ENCODE measurements around the gene TPM2. TPM values are rescaled to one million over a fixed set of nuclear protein-coding genes. Genes with fewer than 3 reads are reported as not detected.

The TPM2 gene
- total RNA-seq, 2 experiments from 2014 or later, result 3.3 to 4.6 TPM

GRCh38 chr9:35710818-35711500 is 21.2 kb upstream of the TPM2 start:
- no peaks in the 10 kb centered on the region for H3K27me3 Mint-ChIP-seq
- H3K4me1 Mint-ChIP-seq, result no peaks in the 10 kb centered on the region
- DNase-seq, result no peak
- peaks cover 27% of the 10 kb centered on the region for H3K36me3 Mint-ChIP-seq
- H3K27ac Mint-ChIP-seq, result no peak overlapping the region
- no peak overlapping the region for H3K4me3 Mint-ChIP-seq
- H3K9me3 Mint-ChIP-seq, result no peaks in the 10 kb centered on the region

DNA sequence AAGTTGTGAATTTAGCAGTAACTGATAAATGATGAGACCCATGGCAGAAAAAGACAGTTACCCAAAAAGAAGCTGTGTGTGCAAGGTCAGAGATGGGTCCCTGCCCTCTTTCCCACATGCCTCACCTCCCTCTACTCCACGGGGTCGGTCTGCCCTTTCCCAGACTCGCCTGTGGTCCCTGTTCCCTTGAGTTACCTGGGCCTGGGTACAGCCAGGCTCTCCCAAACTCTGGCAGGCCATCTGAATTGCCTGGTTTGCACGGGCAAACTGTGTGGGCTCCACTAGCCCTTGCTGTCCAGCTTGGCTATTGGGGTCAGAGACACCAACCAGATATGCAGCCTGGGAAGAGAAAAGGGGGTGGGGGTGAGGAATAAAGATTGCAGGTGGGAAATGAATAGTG is 18.4 kb upstream of the TPM2 start:
- no peaks in the 10 kb centered on the region for H3K27me3 Mint-ChIP-seq
- no peak overlapping the region for H3K4me3 Mint-ChIP-seq
- H3K4me1 Mint-ChIP-seq, result no peaks in the 10 kb centered on the region
- H3K9me3 Mint-ChIP-seq, result no peaks in the 10 kb centered on the region
- H3K27ac Mint-ChIP-seq, result peak overlapping the region; percentile 43
- peaks cover 28% of the 10 kb centered on the region for H3K36me3 Mint-ChIP-seq
- DNase-seq, result no peak

DNA sequence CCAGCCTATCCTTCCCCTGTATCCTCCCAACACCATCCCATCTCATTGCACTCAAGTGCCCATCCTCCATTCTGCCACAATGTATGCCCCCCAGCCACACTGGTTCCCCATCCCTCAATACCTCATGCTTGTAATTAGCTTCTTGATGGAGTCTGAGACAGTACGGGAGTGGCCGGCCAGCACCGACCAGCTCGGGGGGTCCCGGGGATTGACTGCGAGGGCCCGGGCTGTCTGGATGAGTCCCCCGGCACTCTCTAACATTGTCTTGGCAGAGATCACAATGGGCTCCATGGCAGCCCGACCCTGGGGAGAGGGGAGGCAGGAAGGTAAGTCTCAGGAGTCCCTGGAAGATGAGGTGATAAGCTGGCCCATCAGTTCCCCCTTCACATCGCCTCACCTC is 17.2 kb upstream of the TPM2 start:
- Mint-ChIP-seq H3K27me3 (no peaks in the 10 kb centered on the region), H3K36me3 (peaks cover 33% of the 10 kb centered on the region), H3K27ac (no peak overlapping the region), H3K9me3 (no peaks in the 10 kb centered on the region), H3K4me3 (no peak overlapping the region), H3K4me1 (no peaks in the 10 kb centered on the region)
- no peak for DNase-seq

GRCh38 chr9:35705836-35706430 is 16.2 kb upstream of the TPM2 start:
- no peaks in the 10 kb centered on the region for H3K27me3 Mint-ChIP-seq
- H3K4me3 Mint-ChIP-seq, result no peak overlapping the region
- H3K36me3 Mint-ChIP-seq, result peaks cover 30% of the 10 kb centered on the region
- H3K9me3 Mint-ChIP-seq, result no peaks in the 10 kb centered on the region
- no peak overlapping the region for H3K27ac Mint-ChIP-seq
- no peak for DNase-seq
- no peaks in the 10 kb centered on the region for H3K4me1 Mint-ChIP-seq

GRCh38 chr9:35705372-35705771 is 15.6 kb upstream of the TPM2 start:
- no peaks in the 10 kb centered on the region for H3K9me3 Mint-ChIP-seq
- H3K36me3 Mint-ChIP-seq, result peaks cover 25% of the 10 kb centered on the region
- H3K4me3 Mint-ChIP-seq, result no peak overlapping the region
- no peak overlapping the region for H3K27ac Mint-ChIP-seq
- no peaks in the 10 kb centered on the region for H3K27me3 Mint-ChIP-seq
- no peak for DNase-seq
- H3K4me1 Mint-ChIP-seq, result no peaks in the 10 kb centered on the region

DNA sequence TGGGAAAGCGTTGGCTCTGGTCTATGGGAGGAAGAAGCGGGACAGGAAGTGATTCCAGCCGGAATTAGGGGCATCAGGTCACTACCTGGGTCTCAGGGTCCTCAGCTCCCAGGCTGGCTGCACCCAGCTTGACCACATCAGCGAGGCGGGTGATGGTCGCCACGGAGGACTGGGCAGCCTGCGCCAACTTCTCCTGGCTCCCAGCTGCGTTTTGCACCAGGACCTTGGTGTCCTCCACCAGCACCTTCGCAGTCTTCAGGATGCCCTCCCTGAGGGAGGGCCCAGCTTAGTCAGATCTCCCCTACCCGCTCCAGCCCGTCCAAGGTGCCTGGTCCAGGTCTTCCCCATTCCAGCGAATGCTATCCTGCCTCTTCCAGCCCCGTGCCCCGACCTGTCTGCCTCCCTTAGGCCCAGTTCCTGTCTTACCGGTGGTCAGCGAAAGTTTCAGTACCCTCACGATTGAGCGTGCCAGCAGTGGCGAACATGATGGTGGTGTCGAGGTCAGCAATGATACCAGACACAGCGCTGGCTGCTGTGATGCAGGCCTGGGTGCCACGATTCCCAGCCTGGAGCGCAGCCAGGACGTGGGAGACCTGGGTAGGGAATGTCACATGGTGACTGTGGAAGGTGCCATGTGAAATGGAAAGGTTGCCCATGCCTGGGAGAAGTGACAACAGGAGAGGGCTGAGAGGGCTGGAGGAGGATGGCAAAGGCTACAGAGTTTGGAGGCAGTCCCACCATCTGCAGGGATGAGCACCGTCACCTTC is 14.4 kb upstream of the TPM2 start:
- Mint-ChIP-seq H3K4me3 (no peak overlapping the region), H3K9me3 (no peaks in the 10 kb centered on the region), H3K27me3 (no peaks in the 10 kb centered on the region), H3K4me1 (no peaks in the 10 kb centered on the region), H3K27ac (no peak overlapping the region), H3K36me3 (peaks cover 20% of the 10 kb centered on the region)
- no peak for DNase-seq

GRCh38 chr9:35702696-35703095 is 13.0 kb upstream of the TPM2 start:
- Mint-ChIP-seq H3K9me3 (no peaks in the 10 kb centered on the region), H3K36me3 (peaks cover 18% of the 10 kb centered on the region), H3K27me3 (no peaks in the 10 kb centered on the region), H3K4me3 (no peak overlapping the region), H3K4me1 (no peaks in the 10 kb centered on the region), H3K27ac (no peak overlapping the region)
- no peak for DNase-seq

DNA sequence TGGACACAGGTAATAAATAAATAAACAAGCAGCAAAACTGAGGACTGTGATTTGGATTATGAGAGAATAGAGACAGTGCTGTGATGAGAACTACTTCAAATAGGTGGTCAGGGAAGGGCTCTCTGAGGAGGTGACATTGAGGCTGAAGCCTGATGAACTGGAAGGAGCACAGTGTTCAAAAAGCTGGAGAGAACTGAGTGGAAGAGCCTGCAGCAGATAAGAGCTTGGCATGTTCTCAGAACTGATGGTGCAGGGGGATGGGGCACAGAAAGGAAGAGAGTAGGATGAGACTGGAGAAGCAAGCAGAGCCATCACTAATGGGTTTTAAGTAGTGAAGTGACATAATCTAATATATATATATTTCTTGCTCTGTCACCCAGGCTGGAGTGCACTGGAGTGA is 11.2 kb upstream of the TPM2 start:
- Mint-ChIP-seq H3K4me3 (no peak overlapping the region), H3K9me3 (no peaks in the 10 kb centered on the region), H3K4me1 (peaks cover 5% of the 10 kb centered on the region), H3K27me3 (no peaks in the 10 kb centered on the region), H3K27ac (no peak overlapping the region), H3K36me3 (peaks cover 20% of the 10 kb centered on the region)
- no peak for DNase-seq

- H3K36me3 Mint-ChIP-seq, result peaks cover 18% of the 10 kb centered on the region
- H3K27me3 Mint-ChIP-seq, result no peaks in the 10 kb centered on the region
- H3K4me3 Mint-ChIP-seq, result no peak overlapping the region
- peaks cover 5% of the 10 kb centered on the region for H3K4me1 Mint-ChIP-seq
- no peak overlapping the region for H3K27ac Mint-ChIP-seq
- no peak for DNase-seq
- no peaks in the 10 kb centered on the region for H3K9me3 Mint-ChIP-seq
Measured at GRCh38 chr9:35700031-35700430, 10.3 kb upstream of the TPM2 start.

DNA sequence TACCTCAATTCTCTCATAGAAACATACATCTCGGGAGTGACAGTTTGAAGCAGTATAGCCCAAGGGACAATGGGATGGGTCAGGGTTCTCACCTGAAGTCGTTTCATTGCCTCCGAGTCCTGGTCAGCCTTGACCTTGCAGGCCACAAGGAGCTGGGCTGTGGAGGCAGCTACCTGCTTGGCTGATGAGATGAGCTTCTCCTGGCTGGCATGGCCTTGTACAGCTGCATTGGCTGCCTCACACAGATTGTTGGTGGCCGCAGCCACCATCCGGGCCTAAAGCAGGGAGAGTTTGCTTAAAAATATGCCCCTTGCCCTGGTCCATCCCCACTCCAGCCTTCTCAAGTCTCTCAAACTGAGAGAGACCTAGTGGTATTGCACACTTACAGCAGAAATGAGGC is 8.5 kb upstream of the TPM2 start:
- no peak for DNase-seq
- H3K36me3 Mint-ChIP-seq, result peaks cover 16% of the 10 kb centered on the region
- no peak overlapping the region for H3K4me3 Mint-ChIP-seq
- peaks cover 5% of the 10 kb centered on the region for H3K4me1 Mint-ChIP-seq
- H3K9me3 Mint-ChIP-seq, result no peaks in the 10 kb centered on the region
- H3K27ac Mint-ChIP-seq, result no peak overlapping the region
- H3K27me3 Mint-ChIP-seq, result no peaks in the 10 kb centered on the region

- Mint-ChIP-seq H3K27me3 (no peaks in the 10 kb centered on the region), H3K4me1 (peaks cover 5% of the 10 kb centered on the region), H3K4me3 (no peak overlapping the region), H3K9me3 (no peaks in the 10 kb centered on the region), H3K36me3 (peaks cover 10% of the 10 kb centered on the region), H3K27ac (no peak overlapping the region)
- DNase-seq, result no peak
Measured at GRCh38 chr9:35697486-35697885, 7.8 kb upstream of the TPM2 start.

- no peak overlapping the region for H3K4me3 Mint-ChIP-seq
- H3K4me1 Mint-ChIP-seq, result peaks cover 5% of the 10 kb centered on the region
- H3K27ac Mint-ChIP-seq, result no peak overlapping the region
- H3K9me3 Mint-ChIP-seq, result no peaks in the 10 kb centered on the region
- DNase-seq, result peak; percentile 47
- no peaks in the 10 kb centered on the region for H3K27me3 Mint-ChIP-seq
- H3K36me3 Mint-ChIP-seq, result peaks cover 10% of the 10 kb centered on the region
Measured at GRCh38 chr9:35696520-35697215, 6.9 kb upstream of the TPM2 start.

DNA sequence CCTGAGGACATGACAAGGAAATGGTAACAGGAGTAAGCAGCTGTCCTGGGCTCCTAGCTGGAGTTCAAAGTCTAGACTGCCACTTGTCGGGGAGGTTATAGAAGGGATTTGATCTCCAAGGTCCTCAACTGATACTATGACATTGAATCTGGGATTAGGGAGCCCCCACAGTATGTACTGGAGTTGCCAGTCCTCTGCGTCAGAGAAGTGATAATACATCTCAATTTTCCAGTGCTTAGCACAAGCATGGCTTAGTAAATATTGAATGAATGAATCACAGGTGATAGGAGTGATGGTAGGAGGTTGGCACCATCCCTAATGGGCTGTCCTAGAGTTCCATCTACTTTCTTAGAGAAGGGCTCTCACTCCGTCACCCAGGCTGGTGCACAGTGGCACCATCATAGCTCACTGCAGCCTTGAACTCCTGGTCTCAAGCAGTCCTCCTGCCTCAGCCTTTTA is 6.2 kb upstream of the TPM2 start:
- no peaks in the 10 kb centered on the region for H3K27me3 Mint-ChIP-seq
- no peaks in the 10 kb centered on the region for H3K9me3 Mint-ChIP-seq
- H3K36me3 Mint-ChIP-seq, result peaks cover 10% of the 10 kb centered on the region
- no peak overlapping the region for H3K4me3 Mint-ChIP-seq
- H3K27ac Mint-ChIP-seq, result no peak overlapping the region
- peaks cover 5% of the 10 kb centered on the region for H3K4me1 Mint-ChIP-seq
- no peak for DNase-seq

DNA sequence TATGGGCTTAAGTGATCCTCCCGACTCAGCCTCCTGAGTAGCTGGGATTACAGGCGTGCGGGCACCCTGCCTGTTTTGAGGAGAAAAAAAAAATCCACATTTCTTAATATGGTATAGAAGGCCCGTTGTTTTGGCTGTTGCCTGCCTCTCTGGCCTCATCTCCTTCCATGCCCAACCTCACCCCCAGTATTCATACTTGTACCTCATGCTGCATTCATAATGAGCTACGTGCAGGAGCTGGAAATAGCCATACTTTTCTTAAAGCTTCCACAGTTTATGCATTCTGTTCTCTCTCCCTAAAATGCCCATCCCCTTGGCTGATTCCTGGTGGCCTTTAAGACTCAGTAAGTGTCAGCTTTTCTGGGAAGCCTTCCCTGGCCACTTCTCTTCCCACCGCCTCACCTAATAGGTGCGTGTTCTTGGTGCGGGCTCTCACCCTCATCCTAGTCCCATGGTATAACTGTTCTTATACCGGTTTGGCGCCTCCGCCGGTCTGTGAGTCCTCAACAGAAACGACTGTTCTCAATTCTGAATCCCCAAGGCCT is 2.1 kb upstream of the TPM2 start:
- Mint-ChIP-seq H3K27ac (peak overlapping the region; percentile 2), H3K4me1 (peaks cover 20% of the 10 kb centered on the region)

DNA sequence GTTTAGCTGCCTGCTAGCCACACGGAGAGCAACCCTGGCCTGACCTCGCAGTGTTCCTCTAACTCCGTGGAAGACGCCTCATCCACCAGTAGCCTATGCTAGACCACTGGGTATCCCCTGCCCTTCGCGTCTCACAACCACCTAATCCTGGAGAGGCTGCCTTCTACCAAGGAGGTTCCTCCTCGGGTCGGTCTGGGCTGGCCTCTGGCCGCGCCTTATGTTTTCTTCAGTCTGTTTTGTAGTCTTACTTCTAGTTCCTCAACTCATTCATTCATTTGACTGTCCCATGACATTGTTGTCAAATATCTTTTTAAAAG is 1.6 kb upstream of the TPM2 start:
- H3K9me3 Mint-ChIP-seq, result no peaks in the 10 kb centered on the region
- H3K27ac Mint-ChIP-seq, result peak overlapping the region; percentile 74
- peaks cover 1% of the 10 kb centered on the region for H3K36me3 Mint-ChIP-seq
- H3K27me3 Mint-ChIP-seq, result no peaks in the 10 kb centered on the region
- H3K4me1 Mint-ChIP-seq, result peaks cover 16% of the 10 kb centered on the region
- no peak for DNase-seq
- peak overlapping the region; percentile 82 for H3K4me3 Mint-ChIP-seq

More for the DNA sequence above, 2.1 kb upstream of the TPM2 start:
- DNase-seq, result no peak
- no peaks in the 10 kb centered on the region for H3K27me3 Mint-ChIP-seq
- peaks cover 6% of the 10 kb centered on the region for H3K36me3 Mint-ChIP-seq
- H3K9me3 Mint-ChIP-seq, result no peaks in the 10 kb centered on the region
- H3K4me3 Mint-ChIP-seq, result peak overlapping the region; percentile 82

Measured in activated naive CD8-positive, alpha-beta T cell treated with anti-CD3 and anti-CD28 coated beads for 36 hours (primary cell).